IPS-20b (cell line): Measurements from ENCODE around the gene GCC1.

Experiments used
- H3K27ac ChIP-seq: one replicate; pipeline ENCODE4 v1.5.1; 2013; ENCODE audit warnings: low read length
- H3K27me3 ChIP-seq: 2 replicates; pipeline ENCODE4 v1.6.1; 2013; ENCODE audit warnings: mild to moderate bottlenecking, low read length, inconsistent platforms; ENCODE audit not compliant: insufficient read depth
- H3K36me3 ChIP-seq: 2 replicates; pipeline ENCODE4 v1.6.1; 2013; ENCODE audit warnings: low read depth, mild to moderate bottlenecking, inconsistent platforms, low read length, moderate library complexity; ENCODE audit not compliant: insufficient read depth
- H3K4me1 ChIP-seq: 2 replicates; pipeline ENCODE4 v1.6.1; 2013; ENCODE audit warnings: mild to moderate bottlenecking, control low read depth, inconsistent platforms, low read length, moderate library complexity; ENCODE audit not compliant: insufficient read depth
- H3K4me3 ChIP-seq: 2 replicates; pipeline ENCODE4 v1.5.1; 2013; ENCODE audit warnings: mild to moderate bottlenecking, low read length, inconsistent platforms
- H3K9ac ChIP-seq: 2 replicates; pipeline ENCODE4 v1.6.1; 2013; ENCODE audit warnings: low read depth, mild to moderate bottlenecking, inconsistent platforms, low read length, moderate library complexity
- H3K9me3 ChIP-seq: 2 replicates; pipeline ENCODE4 v1.6.1; 2013; ENCODE audit warnings: mild to moderate bottlenecking, low read depth, low read length, inconsistent platforms; ENCODE audit not compliant: insufficient read depth

GCC1 gene

DNA sequence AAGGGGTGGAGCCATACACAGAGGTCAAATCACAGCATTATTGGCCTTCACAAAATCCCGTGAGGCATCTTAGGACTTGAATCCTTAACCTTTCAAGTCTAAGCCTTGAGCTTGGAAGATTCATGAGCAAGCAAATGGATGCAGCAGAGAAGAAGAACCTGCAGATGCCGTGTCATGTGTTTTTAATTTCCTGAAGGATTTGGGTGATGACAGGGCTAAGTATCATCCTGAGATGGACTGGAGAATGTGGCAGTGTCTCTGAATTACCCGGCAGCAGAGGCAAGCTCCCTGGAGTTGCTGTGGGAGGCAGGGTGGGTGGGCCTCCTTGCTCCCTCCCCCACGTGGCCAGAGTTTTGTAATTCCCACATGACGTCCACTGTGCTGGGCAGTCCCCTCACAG is 50.8 kb downstream of the GCC1 start:
- Histone ChIP-seq H3K27me3 (peaks cover 79% of the 10 kb centered on the region), H3K36me3 (no peaks in the 10 kb centered on the region)

DNA sequence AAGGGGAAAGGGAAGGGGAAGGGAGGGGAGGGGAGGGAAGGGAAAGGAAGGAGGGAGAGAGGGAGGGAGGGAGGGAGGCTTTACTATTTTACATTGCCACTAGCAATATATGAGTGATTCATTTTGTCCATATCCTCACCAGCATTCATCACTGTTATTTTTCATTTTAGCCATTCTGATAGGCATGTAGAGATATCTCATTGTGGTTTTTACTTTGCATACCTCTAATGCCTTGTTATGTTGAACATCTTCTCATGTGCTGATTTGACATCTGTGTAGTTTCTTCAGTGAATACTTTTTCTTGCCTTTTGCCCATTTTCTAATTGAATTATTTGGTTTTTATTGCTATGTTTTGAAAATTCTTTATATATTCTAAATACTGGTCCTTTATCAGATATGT is 52.7 kb downstream of the GCC1 start:
- Histone ChIP-seq H3K36me3 (no peaks in the 10 kb centered on the region), H3K9ac (no peak overlapping the region), H3K4me3 (no peak overlapping the region), H3K9me3 (no peaks in the 10 kb centered on the region; the same call in 1 of the 2 replicates), H3K27ac (no peak overlapping the region), H3K27me3 (peaks cover 89% of the 10 kb centered on the region), H3K4me1 (0 out of 2 replicates have a peak, but pooled peaks cover 3% of the 10 kb centered on the region)

More for the DNA sequence above, 50.8 kb downstream of the GCC1 start:
- H3K9me3 ChIP-seq, result no peaks in the 10 kb centered on the region
- no peak overlapping the region for H3K4me3 ChIP-seq
- H3K4me1 ChIP-seq, result 0 out of 2 replicates have a peak, but pooled peaks cover 3% of the 10 kb centered on the region
- H3K9ac ChIP-seq, result no peak overlapping the region
- no peak overlapping the region for H3K27ac ChIP-seq

DNA sequence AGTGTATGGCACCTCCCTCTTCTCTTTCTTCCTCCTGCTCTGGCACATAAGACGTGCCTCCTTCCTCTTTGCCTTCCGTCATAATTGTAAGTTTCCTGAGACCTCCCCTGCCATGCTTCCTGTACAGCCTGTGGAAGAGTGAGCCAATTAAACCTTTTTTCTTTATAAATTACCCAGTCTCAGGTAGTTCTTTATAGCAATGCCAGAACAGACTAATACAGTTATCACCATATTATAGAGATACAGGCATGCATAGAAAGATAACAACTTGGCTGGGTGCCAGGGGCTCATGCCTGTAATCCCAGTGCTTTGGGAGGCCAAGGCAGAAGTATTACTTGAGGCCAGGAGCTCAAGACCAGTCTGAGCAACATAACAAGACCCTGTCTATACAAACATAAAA is 53.2 kb downstream of the GCC1 start:
- no peak overlapping the region for H3K9ac ChIP-seq
- H3K36me3 ChIP-seq, result no peaks in the 10 kb centered on the region
- no peak overlapping the region for H3K27ac ChIP-seq
- H3K27me3 ChIP-seq, result peaks cover 89% of the 10 kb centered on the region
- H3K4me1 ChIP-seq, result 0 out of 2 replicates have a peak, but pooled peaks cover 3% of the 10 kb centered on the region
- H3K9me3 ChIP-seq, result no peaks in the 10 kb centered on the region; the same call in 1 of the 2 replicates
- H3K4me3 ChIP-seq, result no peak overlapping the region
